NCI-H82 treated with DMSO at 0.1 percent for 48 hours (cell line): ENCODE measurements around the gene TMTC1.
A peak's percentile ranks its signal among the peaks of the same experiment; 100 is the strongest.

Experiments
- DNase-seq: peaks from one replicate; lab custom pipeline; 2025; ENCODE audit not compliant: unreplicated experiment; lab: John Stamatoyannopoulos, UW

Gene TMTC1

DNA sequence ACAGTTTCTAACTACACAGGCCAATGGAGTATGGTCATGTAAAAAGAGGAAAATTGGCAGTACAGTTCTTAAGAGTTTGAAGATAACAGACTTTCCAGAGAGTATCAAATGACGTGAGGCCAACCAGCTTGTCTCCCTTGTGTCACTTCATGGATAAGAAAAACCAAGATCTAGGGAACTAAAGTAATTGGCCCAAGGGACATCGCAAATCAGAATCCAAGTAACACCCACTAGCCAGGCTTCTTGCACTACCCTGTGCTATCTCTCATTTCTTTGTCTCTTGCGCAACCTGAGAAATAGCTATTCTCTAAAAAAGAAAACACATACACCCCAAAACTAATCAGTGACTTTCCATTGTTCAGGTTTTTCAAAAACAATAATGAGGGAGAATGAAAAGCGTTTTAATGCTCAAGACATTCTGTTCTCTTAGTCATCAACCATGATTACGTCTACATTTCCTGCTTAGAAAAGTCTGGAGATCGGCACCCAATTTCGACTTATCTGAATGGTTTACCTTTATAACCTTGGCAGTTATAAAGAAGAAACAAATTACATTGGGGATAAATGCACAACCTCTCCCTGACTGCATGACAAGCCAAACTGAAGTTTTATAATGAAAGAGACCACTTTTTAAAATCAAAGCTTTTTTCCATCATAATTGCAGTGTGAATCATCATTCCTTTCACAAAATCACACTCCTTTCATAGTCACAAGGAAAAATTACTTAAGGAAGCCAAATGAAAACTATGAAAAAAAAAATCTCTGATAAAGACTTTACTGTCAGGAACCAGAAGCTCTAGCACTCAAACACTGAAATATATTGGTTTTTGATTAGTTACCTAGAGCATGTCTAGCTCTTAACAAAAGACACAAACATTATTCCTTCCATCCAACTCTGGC is 42.1 kb downstream of the TMTC1 start:
- no peak for DNase-seq

GRCh38 chr12:29739279-29739991 is 44.3 kb downstream of the TMTC1 start:
- DNase-seq: no peak

GRCh38 chr12:29738365-29738764 is 45.4 kb downstream of the TMTC1 start:
- DNase-seq: no peak

- no peak for DNase-seq
Measured at GRCh38 chr12:29737644-29738043, 46.1 kb downstream of the TMTC1 start.

DNA sequence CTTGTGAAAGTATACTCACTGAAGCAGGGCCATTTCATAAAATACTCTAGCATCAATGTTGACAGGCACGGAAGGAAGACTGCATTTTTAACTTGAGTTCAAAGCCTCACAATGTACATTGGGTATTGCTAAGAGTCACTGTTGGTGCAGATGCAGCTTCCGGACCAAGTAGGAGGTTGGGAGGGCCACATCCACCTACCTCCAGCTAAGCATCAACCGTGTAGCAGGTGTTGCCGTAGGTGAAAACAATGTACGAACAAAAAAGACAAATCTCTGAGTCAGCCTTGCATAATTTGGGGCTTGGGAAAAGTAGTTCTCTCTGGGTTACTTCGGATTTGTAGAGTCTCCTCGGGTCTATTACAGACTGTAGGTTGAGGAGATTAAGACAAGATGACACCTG is 48.1 kb downstream of the TMTC1 start:
- no peak for DNase-seq

- no peak for DNase-seq
Measured at GRCh38 chr12:29734734-29735133, 49.0 kb downstream of the TMTC1 start.

GRCh38 chr12:29734305-29734704 is 49.4 kb downstream of the TMTC1 start:
- no peak for DNase-seq

- DNase-seq: no peak
Measured at GRCh38 chr12:29733501-29733900, 50.2 kb downstream of the TMTC1 start.

- no peak for DNase-seq
Measured at GRCh38 chr12:29733060-29733459, 50.7 kb downstream of the TMTC1 start.

DNA sequence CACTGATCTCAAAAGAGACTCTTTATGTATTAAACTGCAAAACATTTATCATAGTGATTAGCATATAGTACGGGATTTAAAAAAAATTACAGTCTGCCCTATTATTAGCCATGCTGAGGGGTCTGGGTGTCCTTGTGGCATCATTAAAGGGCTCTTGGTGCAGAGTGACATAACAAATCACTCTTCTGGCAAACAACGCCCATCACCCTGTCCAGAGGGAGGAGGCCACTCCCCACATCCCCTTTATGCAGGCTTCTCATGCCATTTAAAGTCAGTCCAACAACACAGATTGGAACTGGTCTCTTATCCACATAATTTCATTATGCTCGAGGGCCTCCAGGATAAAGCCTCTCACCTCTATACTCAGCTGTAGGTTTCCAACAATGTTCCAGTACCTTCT is 51.1 kb downstream of the TMTC1 start:
- no peak for DNase-seq

GRCh38 chr12:29732191-29732590 is 51.6 kb downstream of the TMTC1 start:
- DNase-seq: peak; percentile 23

DNA sequence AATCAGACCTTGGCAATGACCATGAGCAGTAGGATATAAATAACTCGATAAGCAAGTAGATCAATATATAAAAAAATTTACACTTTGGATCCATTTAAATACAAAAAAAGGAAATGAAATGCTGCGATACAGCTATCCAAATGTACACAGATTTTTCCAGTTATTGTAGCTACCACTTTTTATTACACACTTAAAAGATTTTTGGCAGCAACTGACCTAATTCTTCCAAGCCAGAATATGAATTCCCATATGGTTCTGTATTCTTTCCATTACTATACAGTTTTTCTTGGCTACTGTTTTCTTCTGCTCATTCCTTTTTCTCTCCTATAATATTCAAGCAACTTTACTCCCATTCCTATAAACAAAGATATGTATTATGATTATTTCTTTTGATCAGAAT is 52.2 kb downstream of the TMTC1 start:
- no peak for DNase-seq

GRCh38 chr12:29730481-29730880 is 53.3 kb downstream of the TMTC1 start:
- DNase-seq: no peak

DNA sequence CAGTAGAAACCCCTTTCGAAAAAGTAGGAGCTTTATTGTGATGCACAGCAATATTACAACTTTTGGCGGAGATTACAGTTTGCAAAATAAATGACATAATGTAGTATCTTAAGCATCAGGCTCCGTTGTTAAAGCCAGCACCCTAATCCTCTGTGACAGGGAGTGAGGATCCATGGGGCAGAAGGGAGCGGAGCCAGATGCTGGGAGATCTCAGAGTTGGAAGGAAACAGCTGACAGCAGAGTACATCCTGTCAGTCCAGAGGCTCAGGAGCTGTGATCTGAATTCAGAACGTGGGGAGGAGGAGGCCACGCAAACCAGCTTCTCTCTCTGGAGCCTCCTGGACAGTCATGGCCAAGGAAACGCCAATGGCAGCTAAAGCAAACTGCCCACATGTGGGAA is 55.7 kb downstream of the TMTC1 start:
- DNase-seq: peak; percentile 23

GRCh38 chr12:29726741-29727348 is 56.9 kb downstream of the TMTC1 start:
- DNase-seq: no peak

- no peak for DNase-seq
Measured at GRCh38 chr12:29726321-29726692, 57.4 kb downstream of the TMTC1 start.

DNA sequence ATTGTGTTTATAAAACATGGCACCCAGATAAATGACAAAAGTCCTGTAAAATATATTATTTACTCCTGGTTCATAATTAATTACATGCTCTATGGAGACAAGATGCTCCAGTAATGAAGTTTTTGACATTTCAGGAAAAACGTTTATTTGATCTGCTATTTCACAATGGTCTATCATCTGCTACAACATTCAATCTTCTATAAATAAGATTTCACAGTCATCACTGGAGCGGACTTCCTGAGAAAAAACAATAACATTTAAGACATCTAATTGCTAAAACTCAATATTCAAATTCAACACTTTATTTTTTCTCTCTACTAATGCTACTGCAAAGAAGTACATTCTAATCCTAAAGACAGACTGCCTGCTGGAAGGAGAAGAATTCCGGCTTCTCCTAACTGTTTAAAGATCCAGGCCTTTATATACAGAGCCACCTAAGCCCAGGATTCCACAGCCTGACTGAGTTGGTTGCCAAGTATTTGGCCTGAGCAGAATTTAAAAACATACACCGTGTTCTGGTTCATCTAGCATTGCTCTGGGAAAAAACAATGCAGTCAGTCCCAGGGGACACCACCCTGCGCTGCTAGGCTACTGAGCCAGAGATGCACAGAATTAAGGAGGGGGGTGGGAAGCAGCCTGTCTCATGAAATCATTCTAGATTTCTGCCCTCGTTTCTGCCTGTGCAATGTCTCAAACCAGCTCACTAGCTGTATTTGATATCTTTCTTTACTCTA is 58.0 kb downstream of the TMTC1 start:
- no peak for DNase-seq

DNA sequence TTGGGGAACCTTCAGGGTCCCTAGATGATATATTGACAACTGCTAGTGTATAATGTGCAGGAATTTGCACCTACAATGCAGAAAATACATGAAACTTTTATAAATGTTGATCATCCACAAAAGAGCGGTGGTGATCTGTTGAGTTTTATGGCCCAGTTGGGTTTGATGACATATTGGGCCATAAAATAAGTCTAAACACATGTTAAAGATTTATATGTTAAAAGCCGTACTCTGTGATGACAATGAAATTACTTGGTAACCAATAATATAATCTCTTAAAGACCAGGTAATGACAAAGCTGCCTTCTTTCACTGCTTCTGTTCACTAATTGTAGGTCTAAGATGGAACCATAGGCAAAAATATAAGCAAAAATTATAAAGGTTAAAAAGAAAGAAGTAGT is 61.6 kb downstream of the TMTC1 start:
- DNase-seq: no peak

DNA sequence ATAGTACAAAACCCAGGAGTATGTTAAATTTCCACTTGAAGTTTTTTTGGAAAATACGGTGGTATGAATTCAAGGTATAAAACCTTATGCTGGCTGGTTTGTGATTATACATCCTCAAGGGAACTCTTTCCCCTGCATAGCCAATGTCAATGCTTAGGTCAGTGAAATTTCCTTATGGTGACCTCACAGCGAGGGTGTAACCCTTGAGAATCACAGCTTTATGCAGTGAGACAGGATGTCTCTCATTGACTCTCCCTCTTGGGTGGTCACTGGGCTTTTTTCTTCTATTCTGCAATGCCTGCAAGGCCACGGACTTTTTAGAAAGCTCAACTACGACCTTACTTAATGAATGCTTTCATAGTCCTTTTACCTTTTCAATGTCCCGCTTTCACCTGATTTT is 64.4 kb downstream of the TMTC1 start:
- DNase-seq: no peak

GRCh38 chr12:29717540-29718100 is 66.1 kb downstream of the TMTC1 start:
- DNase-seq: no peak

DNA sequence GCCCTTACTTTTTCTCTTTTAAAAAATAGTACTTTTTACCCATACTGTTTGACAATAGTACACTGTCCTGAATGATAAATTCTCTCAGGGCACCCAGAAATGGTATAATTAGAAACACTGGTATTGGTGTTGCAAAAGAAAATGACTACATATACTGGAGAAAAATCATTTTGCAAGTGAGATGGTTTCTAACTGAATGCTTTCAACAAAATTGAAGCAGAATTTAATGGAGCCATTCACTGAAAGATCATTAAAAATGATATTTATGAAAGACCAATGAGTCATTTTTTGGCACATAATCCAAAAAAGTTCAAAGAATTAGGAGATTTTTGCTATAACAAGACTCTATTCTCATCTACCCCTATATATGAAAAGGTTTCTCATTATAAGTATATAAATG is 68.8 kb downstream of the TMTC1 start:
- no peak for DNase-seq
